Activated CD4-positive, alpha-beta memory T cell treated with anti-CD3 and anti-CD28 coated beads for 36 hours (primary cell): ENCODE measurements around the gene DBF4B. TPM values are rescaled to one million over a fixed set of nuclear protein-coding genes. Genes with fewer than 3 reads are reported as not detected.
"Not testable (repeated sequence)": the region's sequence is repeated elsewhere in the genome, so short reads cannot be mapped to it uniquely, and the experiment has no call there.

Experiments
- CTCF ChIA-PET: fragments of 350-600 bp; sonication (Branson Sonifier 250); formaldehyde crosslinking; loops from one replicate; lab custom pipeline; 2021; ENCODE audit warnings: antibody characterized with exemption, inconsistent platforms; lab: Charles Lee
- POLR2A ChIA-PET: fragments of 350-600 bp; sonication (Branson Sonifier 250); formaldehyde crosslinking; loops from one replicate; lab custom pipeline; 2021; ENCODE audit warnings: antibody characterized with exemption; lab: Charles Lee
- DNase-seq: peaks from one replicate; pipeline ENCODE4 v3.0.0-alpha.2; 2020
- H3K27ac Mint-ChIP-seq: one replicate; pipeline ENCODE4 v1.8.0; 2021; ENCODE audit warnings: mixed read lengths
- H3K27me3 Mint-ChIP-seq: one replicate; pipeline ENCODE4 v1.8.0; 2021; ENCODE audit warnings: mixed read lengths
- H3K36me3 Mint-ChIP-seq: one replicate; pipeline ENCODE4 v1.8.0; 2021; ENCODE audit warnings: mixed read lengths
- H3K4me1 Mint-ChIP-seq: one replicate; pipeline ENCODE4 v1.8.0; 2021; ENCODE audit warnings: low read depth, mixed read lengths
- H3K4me3 Mint-ChIP-seq: one replicate; pipeline ENCODE4 v1.8.0; 2021; ENCODE audit warnings: mild to moderate bottlenecking, mixed read lengths
- H3K9me3 Mint-ChIP-seq: one replicate; pipeline ENCODE4 v1.8.0; 2021; ENCODE audit warnings: mixed read lengths
- intact Hi-C: fragments of 100-400 bp; cut with micrococcal nuclease; formaldehyde crosslinking; loops from one replicate; pipeline ENCODE4 v1.15.1; 2023
- total RNA-seq, 2 experiments: library from RNA; stranded (reverse); gene quantifications; one replicate each; pipeline ENCODE4 v1.2.3, GENCODE V29; 2021

DBF4B gene
- total RNA-seq, 2 experiments from 2014 or later = 25.9 to 27.9 TPM

DNA sequence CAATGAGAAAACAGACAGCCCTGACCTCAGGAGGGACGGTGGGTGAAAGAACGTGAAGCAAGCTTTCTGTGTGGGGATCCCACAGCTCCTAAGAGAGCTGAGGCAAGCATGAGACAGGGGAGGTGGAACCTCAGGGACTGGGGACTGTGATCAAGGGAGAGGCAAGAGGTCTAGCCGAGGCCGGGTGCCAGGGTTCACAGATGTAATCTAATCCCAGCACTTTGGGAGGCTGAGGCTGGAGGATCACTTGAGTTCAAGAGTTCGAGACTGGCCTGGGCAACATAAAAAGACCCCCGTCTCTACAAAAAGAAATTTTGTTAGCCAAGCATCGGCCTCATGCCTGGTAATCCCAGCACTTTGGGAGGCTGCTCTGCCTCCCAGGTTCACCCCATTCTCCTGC is 45.8 kb downstream of the DBF4B start:
- Mint-ChIP-seq H3K27me3 (peaks cover 14% of the 10 kb centered on the region), H3K4me1 (no peaks in the 10 kb centered on the region), H3K36me3 (peaks cover 5% of the 10 kb centered on the region), H3K27ac (no peak overlapping the region), H3K9me3 (no peaks in the 10 kb centered on the region), H3K4me3 (no peak overlapping the region)
- DNase-seq = no peak
- ChIA-PET CTCF (no interaction called here), POLR2A (no interaction called here)
- intact Hi-C loops = no loop called here

GRCh38 chr17:44755180-44755579 is 46.7 kb downstream of the DBF4B start:
- H3K27ac Mint-ChIP-seq, DNase-seq, H3K36me3 Mint-ChIP-seq, CTCF ChIA-PET, POLR2A ChIA-PET, H3K9me3 Mint-ChIP-seq, intact Hi-C loops, H3K4me3 Mint-ChIP-seq, H3K4me1 Mint-ChIP-seq: not testable (repeated sequence)
- H3K27me3 Mint-ChIP-seq = peaks cover 14% of the 10 kb centered on the region

- Mint-ChIP-seq H3K4me1 (no peaks in the 10 kb centered on the region), H3K4me3 (no peak overlapping the region), H3K27ac (no peak overlapping the region), H3K27me3 (peaks cover 25% of the 10 kb centered on the region), H3K9me3 (no peaks in the 10 kb centered on the region), H3K36me3 (no peaks in the 10 kb centered on the region)
- DNase-seq = no peak
- intact Hi-C loops = no loop called here
- POLR2A ChIA-PET = interaction anchor here (1.4 kb wide), 1 partner anchor 8 kb away, joined by 4 read pairs; no protein-coding TSS in a partner anchor
- CTCF ChIA-PET = no interaction called here
These were observed 48.8 kb downstream of the DBF4B start for GRCh38 chr17:44757045-44757917.

DNA sequence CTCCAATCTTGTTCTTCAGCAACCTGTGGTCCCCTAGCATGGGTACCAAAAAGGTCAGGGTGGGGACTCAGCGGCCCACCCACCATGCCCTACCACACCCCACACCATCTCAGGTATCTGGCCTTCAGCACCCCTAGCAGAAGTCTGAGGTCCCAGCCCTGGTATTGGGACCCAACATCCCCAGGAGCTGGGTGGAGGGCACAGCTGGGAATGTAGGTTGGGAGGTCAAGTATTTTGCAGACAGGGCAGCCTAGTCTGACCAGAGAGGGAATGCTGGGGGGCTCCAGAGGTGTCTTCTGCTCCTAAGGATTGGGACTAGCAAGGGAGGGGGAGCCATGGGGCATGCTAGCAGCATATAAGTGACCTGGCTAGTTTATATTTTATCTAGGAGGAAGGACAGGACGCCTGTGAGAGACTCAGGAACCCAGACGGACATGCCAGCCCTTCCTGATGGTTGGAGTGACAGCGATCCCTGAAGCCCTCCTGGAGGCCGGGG is 49.5 kb downstream of the DBF4B start:
- ChIA-PET CTCF (no interaction called here), POLR2A (interaction anchor here (1.4 kb wide), 1 partner anchor 8 kb away, joined by 4 read pairs; no protein-coding TSS in a partner anchor)
- no peaks in the 10 kb centered on the region for H3K36me3 Mint-ChIP-seq
- DNase-seq = no peak
- H3K4me3 Mint-ChIP-seq = peak overlapping the region; percentile 23
- H3K9me3 Mint-ChIP-seq = no peaks in the 10 kb centered on the region
- intact Hi-C loops = no loop called here
- no peaks in the 10 kb centered on the region for H3K4me1 Mint-ChIP-seq
- H3K27me3 Mint-ChIP-seq = peaks cover 25% of the 10 kb centered on the region
- no peak overlapping the region for H3K27ac Mint-ChIP-seq

- Mint-ChIP-seq H3K27me3 (peaks cover 25% of the 10 kb centered on the region), H3K27ac (no peak within 1 kb of the TSS), H3K4me3 (peak within 1 kb of the TSS; percentile 23), H3K9me3 (no peaks in the 10 kb centered on the region), H3K4me1 (no peaks in the 10 kb centered on the region), H3K36me3 (no peaks in the 10 kb centered on the region)
- no peak for DNase-seq
- intact Hi-C loops = no loop called here
- POLR2A ChIA-PET = interaction anchor here (1.4 kb wide), 1 partner anchor 9 kb away, joined by 4 read pairs; no protein-coding TSS in a partner anchor
- CTCF ChIA-PET = no interaction called here
These were observed 50.1 kb downstream of the DBF4B start, which contains the start of gene ADAM11 for GRCh38 chr17:44758414-44759085. ADAM11 (plus strand) TSS chr17:44758988; CDS start chr17:44759200, 212 bp downstream.

GRCh38 chr17:44759086-44759915 is 50.8 kb downstream of the DBF4B start:
- DNase-seq = no peak
- POLR2A ChIA-PET = no interaction called here

DNA sequence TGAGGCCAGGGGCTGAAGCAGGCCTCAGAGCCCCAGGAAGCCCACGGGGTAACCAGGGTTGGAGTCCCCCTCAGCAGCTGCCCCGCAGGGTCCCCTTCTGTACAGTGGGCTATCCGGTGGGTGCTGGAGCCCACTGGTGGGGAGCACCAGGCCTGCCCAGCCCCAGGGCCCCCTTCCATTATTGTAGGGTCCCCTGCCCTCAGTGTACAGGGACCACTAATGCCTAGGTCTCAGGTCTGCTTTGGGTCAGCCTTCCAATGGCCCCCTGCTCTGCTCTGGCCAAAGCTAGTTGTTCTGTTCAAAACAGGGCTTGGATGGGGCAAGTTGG is 51.4 kb downstream of the DBF4B start:
- no peaks in the 10 kb centered on the region for H3K9me3 Mint-ChIP-seq
- H3K27me3 Mint-ChIP-seq = peaks cover 28% of the 10 kb centered on the region
- H3K4me3 Mint-ChIP-seq = no peak overlapping the region
- no peaks in the 10 kb centered on the region for H3K36me3 Mint-ChIP-seq
- no peak overlapping the region for H3K27ac Mint-ChIP-seq
- intact Hi-C loops = no loop called here
- ChIA-PET CTCF (no interaction called here), POLR2A (no interaction called here)
- no peak for DNase-seq
- no peaks in the 10 kb centered on the region for H3K4me1 Mint-ChIP-seq

More at GRCh38 chr17:44759086-44759915, 50.8 kb downstream of the DBF4B start:
- no peaks in the 10 kb centered on the region for H3K36me3 Mint-ChIP-seq
- no peaks in the 10 kb centered on the region for H3K9me3 Mint-ChIP-seq
- no peak overlapping the region for H3K4me3 Mint-ChIP-seq
- CTCF ChIA-PET = no interaction called here
- peaks cover 28% of the 10 kb centered on the region for H3K27me3 Mint-ChIP-seq
- no peak overlapping the region for H3K27ac Mint-ChIP-seq
- no peaks in the 10 kb centered on the region for H3K4me1 Mint-ChIP-seq
- intact Hi-C loops = no loop called here

DNA sequence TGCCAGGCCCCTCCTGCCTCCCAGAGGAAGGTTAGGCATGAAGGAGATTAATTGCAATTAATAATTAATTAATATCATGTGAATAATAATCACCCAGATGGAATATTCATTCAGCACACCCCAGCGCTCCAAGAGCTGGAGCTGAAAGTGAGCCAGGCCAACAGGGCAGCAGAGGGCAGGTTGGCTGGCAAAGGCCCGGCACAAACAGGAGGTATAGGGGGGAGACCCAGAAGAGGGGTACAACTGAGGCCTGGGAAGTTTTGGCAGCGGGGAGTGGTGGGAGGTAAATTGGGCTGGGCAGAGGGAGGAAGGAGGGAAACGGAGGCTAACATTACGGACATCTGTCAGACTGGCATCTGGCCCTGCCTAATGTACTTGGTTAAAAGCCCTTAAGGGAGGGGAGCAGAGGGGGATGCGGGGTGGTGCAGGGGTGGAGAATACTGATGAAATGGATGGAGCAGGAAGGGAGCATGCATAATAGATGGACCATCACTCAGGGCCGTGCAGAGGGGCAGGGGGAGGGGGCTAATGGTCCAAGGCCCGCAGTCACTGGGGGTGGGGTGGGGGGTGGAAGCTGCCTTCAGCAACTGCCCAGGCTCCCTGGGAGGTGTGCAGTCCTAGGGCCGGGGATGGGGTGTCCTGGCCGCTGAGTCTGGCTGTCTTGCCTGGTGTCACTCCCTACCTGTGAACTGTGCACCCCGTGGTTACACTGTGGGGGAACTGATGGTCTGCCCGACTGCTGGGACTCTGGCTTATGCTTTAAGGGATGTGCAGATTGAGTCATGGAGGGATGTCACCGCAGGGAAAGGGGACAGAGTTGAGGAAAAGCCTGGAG is 52.2 kb downstream of the DBF4B start:
- intact Hi-C loops = no loop called here
- H3K4me3 Mint-ChIP-seq = no peak overlapping the region
- POLR2A ChIA-PET = no interaction called here

DNA sequence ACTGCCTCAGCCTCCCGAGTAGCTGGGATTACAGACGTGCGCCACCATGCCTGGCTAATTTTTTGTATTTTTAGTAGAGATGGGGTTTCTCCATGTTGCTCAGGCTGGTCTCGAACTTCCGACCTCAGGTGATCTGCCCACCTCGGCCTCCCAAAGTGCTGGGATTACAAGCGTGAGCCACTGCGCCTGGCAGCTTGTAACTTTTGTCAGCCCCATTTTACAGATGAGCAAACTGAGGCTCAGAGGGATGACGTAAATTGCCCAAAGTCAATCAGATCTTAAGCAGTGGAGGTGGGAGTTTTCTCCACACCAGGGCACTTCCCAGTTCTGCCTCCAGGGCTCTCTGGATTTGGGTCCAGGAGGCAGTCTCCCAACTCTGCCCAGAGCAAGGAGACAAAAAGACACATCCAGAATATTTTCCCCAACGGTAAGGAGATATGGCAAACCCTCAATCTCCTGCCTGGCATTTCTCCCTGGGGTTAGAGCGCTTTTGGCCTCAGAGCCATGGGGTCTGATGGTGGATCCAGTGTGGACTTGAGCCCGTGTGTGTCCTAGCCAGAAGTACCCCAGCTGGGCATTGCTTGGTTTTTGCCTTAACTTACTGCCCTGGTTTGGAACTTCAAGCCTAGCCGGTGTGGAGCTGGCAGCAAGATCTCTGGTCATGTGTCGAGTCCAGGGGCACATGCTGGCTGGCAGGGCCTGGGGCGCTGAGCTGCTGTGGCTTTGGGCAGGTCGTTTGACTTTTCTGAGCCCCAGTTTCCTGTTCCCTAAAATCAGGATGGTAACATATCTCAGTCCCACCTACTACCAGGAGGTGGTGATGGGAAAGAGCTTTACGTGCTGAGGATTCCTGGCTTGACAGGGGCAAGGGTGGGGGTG is 53.7 kb downstream of the DBF4B start:
- Mint-ChIP-seq H3K36me3 (no peaks in the 10 kb centered on the region), H3K9me3 (no peaks in the 10 kb centered on the region), H3K4me1 (no peaks in the 10 kb centered on the region), H3K27me3 (peaks cover 28% of the 10 kb centered on the region), H3K27ac (no peak overlapping the region), H3K4me3 (no peak overlapping the region)
- CTCF ChIA-PET = interaction anchor here (1.0 to 1.4 kb wide), 2 partner anchors 13 kb away, joined by 3 read pairs; no protein-coding TSS in a partner anchor
- POLR2A ChIA-PET = no interaction called here
- intact Hi-C loops = no loop called here
- no peak for DNase-seq

More for the DNA sequence above, 52.2 kb downstream of the DBF4B start:
- H3K9me3 Mint-ChIP-seq = no peaks in the 10 kb centered on the region
- no peak for DNase-seq
- H3K27ac Mint-ChIP-seq = no peak overlapping the region
- H3K4me1 Mint-ChIP-seq = no peaks in the 10 kb centered on the region
- H3K27me3 Mint-ChIP-seq = peaks cover 28% of the 10 kb centered on the region
- CTCF ChIA-PET = interaction anchor here (1.0 kb wide), 1 partner anchor 15 kb away, joined by 3 read pairs; no protein-coding TSS in a partner anchor
- no peaks in the 10 kb centered on the region for H3K36me3 Mint-ChIP-seq

DNA sequence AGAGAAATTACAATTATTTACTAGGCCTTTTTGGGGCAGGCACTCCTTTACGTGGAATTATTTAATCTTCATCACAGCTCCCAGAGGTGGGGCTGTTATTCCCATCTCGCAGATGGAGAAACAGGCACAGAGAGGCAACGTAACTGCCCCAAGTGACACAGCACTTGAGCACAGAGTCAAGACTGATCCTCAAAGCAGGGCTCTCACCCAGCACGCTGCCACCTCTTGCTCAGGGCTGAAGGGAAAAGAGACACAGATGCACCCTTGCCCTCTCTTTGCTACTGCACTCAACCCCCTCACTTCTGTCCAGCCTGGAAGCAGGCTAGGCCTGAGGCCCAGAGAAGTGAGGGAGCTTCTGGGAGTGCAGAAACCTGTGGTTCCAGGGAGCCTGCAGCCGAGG is 54.7 kb downstream of the DBF4B start:
- DNase-seq = no peak
- intact Hi-C loops = no loop called here
- Mint-ChIP-seq H3K36me3 (no peaks in the 10 kb centered on the region), H3K9me3 (no peaks in the 10 kb centered on the region), H3K27me3 (peaks cover 22% of the 10 kb centered on the region), H3K27ac (no peak overlapping the region), H3K4me3 (no peak overlapping the region), H3K4me1 (no peaks in the 10 kb centered on the region)
- ChIA-PET POLR2A (interaction anchor here (0.6 kb wide), 1 partner anchor 35 kb away, joined by 4 read pairs; no protein-coding TSS in a partner anchor), CTCF (interaction anchor here (1.1 to 1.4 kb wide), 2 partner anchors 12 to 241 kb away, joined by 3 read pairs; no protein-coding TSS in a partner anchor)
